ENCODE results near the gene DNAJB6.

GRCh38 chr7:157425137-157425731, 88.4 kb downstream of the DNAJB6 start:
- TF ChIP-seq CTCF (IDR thresholded peaks at IDR 0.05) (no peak), POLR2A (IDR thresholded peaks at IDR 0.05) (no peak)
